SW 1271 (cell line): ENCODE data around the gene PLEKHB2.
"Not testable (repeated sequence)": the region's sequence is repeated elsewhere in the genome, so short reads cannot be mapped to it uniquely, and the experiment has no call there.

ENCODE experiments used
- DNase-seq, 2 experiments: peaks; one replicate each; lab custom pipeline; 2025; lab: John Stamatoyannopoulos, UW

The PLEKHB2 gene

DNA sequence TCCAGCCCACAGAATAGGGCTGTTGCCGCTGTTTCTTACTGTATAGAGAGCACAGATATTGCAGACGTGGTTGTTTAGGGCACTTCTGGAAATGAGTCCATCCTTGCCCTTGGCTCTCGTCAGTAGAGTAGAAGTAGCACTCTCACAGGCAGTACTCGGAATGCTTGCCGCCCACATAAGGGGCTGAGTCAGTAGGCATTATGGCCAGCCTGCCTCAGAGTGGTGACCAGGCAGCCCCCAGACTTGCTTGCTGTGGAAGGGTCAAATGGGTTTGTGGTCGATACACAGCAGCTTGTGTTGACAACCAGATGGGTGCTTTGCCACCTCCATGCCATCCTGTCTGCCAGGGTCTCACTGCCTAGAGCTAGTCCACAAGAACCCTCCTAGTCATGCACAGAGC is 38.7 kb downstream of the PLEKHB2 start:
- DNase-seq: no peak

DNA sequence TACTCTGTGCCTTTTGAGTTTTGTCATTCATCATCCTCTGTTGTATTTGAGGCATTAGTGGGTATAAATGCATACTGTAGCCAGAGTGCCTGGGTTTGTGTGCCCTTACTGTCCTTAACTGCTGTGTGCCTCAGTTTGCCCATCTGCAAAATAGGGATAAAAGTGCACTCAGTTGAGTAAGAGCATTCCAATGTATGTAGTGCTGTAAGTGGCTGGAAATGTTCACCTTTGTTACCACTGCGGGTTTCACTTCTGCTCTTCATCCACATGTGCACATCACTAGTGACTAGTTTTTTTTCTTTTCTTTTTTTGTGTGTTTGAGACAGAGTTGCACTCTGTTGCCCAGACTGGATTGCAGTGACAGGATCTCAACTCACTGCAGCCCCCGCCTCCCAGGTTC is 39.9 kb downstream of the PLEKHB2 start:
- no peak for DNase-seq

GRCh38 chr2:131146231-131146630 is 41.1 kb downstream of the PLEKHB2 start:
- DNase-seq: no peak

- DNase-seq: no peak
These were observed 41.6 kb downstream of the PLEKHB2 start for GRCh38 chr2:131146749-131147148.

DNA sequence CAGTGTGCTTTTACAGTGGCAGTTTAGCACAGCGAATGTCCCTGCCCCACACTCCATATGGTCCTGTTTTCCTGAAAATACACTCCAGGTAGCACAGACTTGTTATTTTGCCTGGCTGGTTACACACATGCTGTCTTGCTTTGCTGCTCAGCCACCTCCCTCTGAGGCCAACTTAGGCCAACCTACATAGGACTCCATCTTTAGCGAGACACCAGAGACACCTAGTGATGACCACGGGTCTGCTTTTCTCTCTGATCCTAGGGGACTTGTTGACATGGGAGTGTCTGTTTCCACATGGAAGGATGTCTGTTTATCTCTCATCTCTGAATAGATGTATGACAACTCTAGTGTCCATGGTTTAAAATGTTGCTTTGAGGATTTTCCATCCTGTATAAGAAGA is 43.3 kb downstream of the PLEKHB2 start:
- DNase-seq: peak in 1 of 2 experiments; percentile 3

- DNase-seq: not testable (repeated sequence)
These were observed 45.0 kb downstream of the PLEKHB2 start for GRCh38 chr2:131150109-131150508.

DNA sequence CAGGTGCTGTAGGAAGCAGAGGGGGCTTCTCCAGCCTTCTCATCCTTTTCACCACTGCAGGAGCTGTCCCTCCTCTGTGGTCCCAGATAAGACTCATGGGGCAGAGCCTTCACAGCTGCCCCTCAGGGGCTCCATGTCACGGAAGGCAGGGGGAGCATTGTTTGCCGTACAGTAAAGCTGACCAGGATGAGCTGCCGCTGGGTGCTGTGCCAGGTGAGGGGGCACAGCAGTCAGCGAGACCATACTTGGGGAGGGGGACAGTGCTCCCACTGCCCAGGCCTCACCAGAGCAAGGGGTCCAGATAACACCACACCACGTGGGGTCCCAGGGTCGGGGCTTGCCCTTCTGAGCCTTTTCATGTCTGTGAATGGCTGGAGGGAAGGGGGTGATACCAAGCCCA is 46.3 kb downstream of the PLEKHB2 start:
- DNase-seq: no peak

DNA sequence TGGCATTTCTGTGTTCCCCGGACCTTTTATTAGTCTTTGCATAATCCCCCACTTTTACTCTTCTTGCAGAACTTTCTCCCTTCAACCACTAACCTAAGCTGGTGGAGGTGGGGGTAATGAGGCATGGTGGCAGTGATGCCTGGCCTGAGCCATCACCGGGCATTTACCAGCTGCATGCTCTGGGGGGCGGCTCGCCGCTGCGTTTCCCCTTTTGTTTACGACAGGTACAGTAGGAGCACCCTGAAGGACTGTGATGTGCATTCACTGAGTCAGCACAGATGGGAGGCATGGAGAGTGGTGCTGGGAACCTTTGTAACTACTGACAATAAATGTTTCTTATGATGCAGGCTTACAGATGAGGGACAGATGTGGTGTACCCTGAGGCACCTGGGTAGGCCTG is 46.9 kb downstream of the PLEKHB2 start:
- no peak for DNase-seq

DNA sequence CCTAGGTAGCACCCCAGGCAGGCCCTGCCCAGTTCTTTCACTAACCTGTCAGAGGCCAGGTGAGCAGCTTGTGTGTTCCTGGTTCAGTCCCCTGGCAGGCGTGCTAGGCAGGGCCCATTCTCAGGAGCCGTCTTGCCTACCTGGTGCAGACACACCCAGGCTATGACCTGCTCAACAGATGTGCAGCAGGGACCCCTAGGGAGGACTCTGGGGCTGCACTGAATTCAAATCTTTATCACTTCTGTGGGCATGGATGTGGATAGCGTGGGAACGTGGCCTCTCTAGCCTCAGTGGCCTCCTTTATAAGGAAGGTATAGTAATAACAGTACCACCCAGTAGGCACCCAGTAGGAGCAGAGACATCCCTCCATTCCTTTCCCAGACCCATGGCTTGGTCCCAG is 48.4 kb downstream of the PLEKHB2 start:
- DNase-seq: no peak

DNA sequence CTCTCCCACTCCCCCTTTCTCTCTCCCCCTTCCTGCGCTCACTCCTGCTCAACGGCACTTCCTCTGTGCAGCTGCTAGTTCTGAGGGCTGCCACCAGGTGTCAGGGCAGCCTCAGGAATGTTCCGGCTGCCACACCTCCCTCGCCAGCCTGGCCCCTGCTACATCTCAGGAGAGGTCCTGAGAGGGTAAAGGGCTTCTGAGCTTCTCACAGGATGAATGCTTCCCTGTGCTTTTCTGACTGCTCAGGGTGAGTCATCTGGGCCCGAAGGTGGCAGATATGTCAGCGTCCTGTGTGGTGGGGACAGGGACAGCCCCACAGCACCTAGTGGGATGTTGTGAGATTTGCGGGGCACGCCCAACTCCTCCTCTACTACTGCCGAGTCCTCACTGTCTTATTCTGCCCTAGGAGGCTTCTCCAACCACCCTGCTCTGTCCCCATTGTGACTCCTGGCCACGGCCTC is 49.0 kb downstream of the PLEKHB2 start:
- peak in 1 of 2 experiments; percentile 62 for DNase-seq

DNA sequence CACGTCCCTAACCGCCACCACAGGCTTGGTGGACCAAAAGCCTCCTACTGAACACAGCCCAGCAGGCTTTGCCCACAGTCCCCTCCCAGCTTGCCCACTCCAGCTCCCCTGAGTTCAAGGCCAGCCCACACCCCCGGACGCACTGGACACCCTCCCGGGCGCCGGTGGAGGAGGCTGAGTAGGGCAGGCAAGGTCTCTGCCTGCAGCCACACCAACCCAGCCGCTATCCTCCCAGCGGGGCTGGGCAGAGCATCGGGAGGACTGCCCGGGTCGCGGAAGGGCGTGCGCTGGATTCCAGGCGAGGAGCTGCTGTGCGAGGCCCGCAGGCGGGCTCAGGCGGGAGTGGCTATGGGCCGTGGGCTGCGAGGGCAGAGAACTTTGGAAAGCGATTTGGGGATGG is 49.5 kb downstream of the PLEKHB2 start:
- DNase-seq: no peak

DNA sequence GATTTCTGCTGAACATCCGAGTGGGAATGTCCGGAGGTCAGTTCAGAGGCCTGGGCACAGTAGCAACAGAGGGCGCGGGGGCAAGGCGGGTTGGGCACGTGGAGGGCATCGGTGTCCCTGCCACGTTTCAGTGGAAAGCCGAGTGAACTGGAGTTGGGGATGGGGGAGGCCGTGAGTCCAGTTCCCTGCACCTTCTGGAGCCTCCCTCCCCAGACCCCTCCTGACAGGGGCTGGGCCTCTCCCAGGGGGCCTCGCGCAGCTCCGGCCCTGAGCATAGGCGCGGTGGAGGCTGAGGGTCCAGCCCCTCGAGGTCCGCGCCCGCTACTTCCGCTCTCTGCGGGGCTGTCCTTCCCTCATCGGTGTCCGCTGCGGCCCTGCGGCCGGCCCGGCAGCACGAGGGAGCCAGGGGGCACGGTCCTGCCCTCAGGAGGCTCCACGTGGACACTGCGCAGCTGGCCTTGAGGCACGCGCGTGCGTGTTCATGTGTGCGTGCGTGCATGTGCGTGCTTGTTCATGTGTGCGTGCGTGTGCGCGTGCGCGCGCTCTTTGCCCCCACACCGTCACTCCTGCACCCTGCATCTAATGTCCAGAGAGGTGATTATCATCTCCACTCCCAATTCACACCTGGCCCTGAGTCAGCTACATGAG is 50.2 kb downstream of the PLEKHB2 start:
- DNase-seq: no peak

- DNase-seq: peak in 1 of 2 experiments; percentile 6
These were observed 51.5 kb downstream of the PLEKHB2 start for GRCh38 chr2:131156452-131157149.

GRCh38 chr2:131165562-131165961 is 60.4 kb downstream of the PLEKHB2 start:
- DNase-seq: not testable (repeated sequence)

GRCh38 chr2:131168538-131168937 is 63.4 kb downstream of the PLEKHB2 start:
- no peak for DNase-seq

GRCh38 chr2:131178050-131178449 is 72.9 kb downstream of the PLEKHB2 start:
- DNase-seq: not testable (repeated sequence)

GRCh38 chr2:131178721-131179418 is 73.7 kb downstream of the PLEKHB2 start:
- DNase-seq: not testable (repeated sequence)

DNA sequence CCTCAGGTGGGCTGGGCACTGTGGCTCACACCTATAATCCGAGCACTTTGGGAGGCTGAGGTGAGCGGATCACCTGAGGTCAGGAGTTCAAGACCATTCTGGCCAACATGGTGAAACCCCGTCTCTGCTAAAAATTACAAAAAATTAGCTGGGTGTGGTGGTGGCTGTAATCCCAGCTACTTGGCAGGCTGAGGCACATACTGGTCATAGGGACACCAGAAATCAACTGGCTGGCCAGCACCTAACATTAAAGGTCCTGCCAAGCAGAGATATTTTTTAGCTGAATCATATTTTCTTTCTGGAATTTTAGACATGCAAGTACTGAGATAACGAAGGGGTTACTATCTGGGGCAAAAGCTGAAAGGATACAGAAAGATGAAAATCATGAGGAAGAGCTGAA is 76.3 kb downstream of the PLEKHB2 start:
- not testable (repeated sequence) for DNase-seq

GRCh38 chr2:131193421-131193820 is 88.3 kb downstream of the PLEKHB2 start:
- DNase-seq: not testable (repeated sequence)

- not testable (repeated sequence) for DNase-seq
These were observed 91.0 kb downstream of the PLEKHB2 start for GRCh38 chr2:131196186-131196585.
